Jurkat, Clone E6-1 (cell line): Measurements from ENCODE around the gene RASGRP3.

ENCODE experiments used
- DNase-seq: peaks from one replicate; pipeline ENCODE4 v3.0.0-alpha.2; 2011; ENCODE audit warnings: low read depth, low spot score
- H3K4me3 ChIP-seq: 2 replicates; pipeline ENCODE4 v1.5.1; 2011; ENCODE audit warnings: mild to moderate bottlenecking, low read length, control low read depth, moderate library complexity

The RASGRP3 gene

GRCh38 chr2:33602201-33602830, 125.9 kb downstream of the RASGRP3 start:
- no peak for DNase-seq
- no peak overlapping the region for H3K4me3 ChIP-seq

GRCh38 chr2:33603416-33603815, 127.0 kb downstream of the RASGRP3 start:
- H3K4me3 ChIP-seq, result no peak overlapping the region
- DNase-seq, result no peak

GRCh38 chr2:33605056-33605455, 128.6 kb downstream of the RASGRP3 start:
- no peak overlapping the region for H3K4me3 ChIP-seq
- DNase-seq, result no peak

GRCh38 chr2:33606100-33606499, 129.7 kb downstream of the RASGRP3 start:
- no peak for DNase-seq
- no peak overlapping the region for H3K4me3 ChIP-seq

GRCh38 chr2:33606622-33607021, 130.2 kb downstream of the RASGRP3 start:
- no peak overlapping the region for H3K4me3 ChIP-seq
- no peak for DNase-seq

- no peak for DNase-seq
- H3K4me3 ChIP-seq, result no peak overlapping the region
Measured at GRCh38 chr2:33607251-33607721, 130.8 kb downstream of the RASGRP3 start.

- H3K4me3 ChIP-seq, result no peak overlapping the region
- DNase-seq, result no peak
Measured at GRCh38 chr2:33607905-33608304, 131.5 kb downstream of the RASGRP3 start.

- no peak for DNase-seq
- no peak overlapping the region for H3K4me3 ChIP-seq
Measured at GRCh38 chr2:33614190-33614589, 137.7 kb downstream of the RASGRP3 start.
